Measurements from ENCODE around the gene MANBA.

DNA sequence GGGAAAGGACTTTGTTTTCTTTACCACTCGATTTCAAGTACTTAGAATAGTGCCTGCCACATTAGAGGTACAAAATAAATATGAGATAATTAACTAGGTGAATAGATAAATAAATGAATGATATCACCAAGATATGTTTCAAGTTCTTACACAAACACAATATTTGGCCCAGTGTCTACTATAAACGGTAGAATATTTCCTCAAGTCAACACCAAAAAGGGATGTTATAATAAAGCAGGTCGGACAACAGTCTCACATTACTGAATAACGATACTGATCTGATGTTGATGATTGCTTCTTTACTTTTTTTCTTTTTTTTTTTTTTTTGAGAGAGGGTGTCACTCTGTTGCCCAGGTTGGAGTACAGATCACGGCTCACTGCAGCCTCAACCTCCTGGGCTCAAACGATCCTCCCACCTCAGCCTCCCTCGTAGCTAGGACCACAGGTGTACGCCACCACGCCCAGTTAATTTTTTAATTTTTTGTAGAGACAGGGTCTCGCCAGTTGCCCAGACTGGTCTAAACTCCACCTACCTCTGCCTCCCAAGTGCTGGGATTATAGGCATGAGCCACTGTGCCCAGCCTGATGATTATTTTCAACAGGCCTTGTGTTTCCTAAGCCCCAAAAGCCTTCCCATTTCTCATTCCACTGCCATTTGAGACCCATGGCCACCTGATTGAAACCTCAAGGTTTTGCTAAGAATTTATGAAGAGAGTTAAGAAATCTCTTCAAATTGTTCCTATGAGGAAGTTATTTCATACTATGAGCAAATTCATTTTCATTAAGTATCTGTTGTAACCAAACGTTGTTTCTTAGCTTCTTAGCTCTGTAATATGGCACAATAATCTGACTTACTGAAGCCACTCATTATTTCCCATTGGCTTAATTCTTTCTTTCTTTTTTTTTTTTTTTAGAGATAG is 2.3 kb downstream of the MANBA start:
- TF ChIP-seq, protein P1, sequence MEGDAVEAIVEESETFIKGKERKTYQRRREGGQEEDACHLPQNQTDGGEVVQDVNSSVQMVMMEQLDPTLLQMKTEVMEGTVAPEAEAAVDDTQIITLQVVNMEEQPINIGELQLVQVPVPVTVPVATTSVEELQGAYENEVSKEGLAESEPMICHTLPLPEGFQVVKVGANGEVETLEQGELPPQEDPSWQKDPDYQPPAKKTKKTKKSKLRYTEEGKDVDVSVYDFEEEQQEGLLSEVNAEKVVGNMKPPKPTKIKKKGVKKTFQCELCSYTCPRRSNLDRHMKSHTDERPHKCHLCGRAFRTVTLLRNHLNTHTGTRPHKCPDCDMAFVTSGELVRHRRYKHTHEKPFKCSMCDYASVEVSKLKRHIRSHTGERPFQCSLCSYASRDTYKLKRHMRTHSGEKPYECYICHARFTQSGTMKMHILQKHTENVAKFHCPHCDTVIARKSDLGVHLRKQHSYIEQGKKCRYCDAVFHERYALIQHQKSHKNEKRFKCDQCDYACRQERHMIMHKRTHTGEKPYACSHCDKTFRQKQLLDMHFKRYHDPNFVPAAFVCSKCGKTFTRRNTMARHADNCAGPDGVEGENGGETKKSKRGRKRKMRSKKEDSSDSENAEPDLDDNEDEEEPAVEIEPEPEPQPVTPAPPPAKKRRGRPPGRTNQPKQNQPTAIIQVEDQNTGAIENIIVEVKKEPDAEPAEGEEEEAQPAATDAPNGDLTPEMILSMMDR (IDR thresholded peaks at IDR 0.05; ENCODE audit: low read depth, low read length) = no peak
- TF ChIP-seq, protein P2, sequence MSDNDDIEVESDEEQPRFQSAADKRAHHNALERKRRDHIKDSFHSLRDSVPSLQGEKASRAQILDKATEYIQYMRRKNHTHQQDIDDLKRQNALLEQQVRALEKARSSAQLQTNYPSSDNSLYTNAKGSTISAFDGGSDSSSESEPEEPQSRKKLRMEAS (IDR thresholded peaks at IDR 0.05; ENCODE audit: low read depth, low read length) = no peak
- TF ChIP-seq POLR2A (IDR thresholded peaks at IDR 0.05; ENCODE audit: extremely low read depth, insufficient read length) = no peak

Measured in NB4 (cell line).